NCI-H748 (cell line): Measurements from ENCODE around the gene CAPN9.

Source experiments
- DNase-seq: peaks from one replicate; lab custom pipeline; 2025; ENCODE audit not compliant: unreplicated experiment; lab: John Stamatoyannopoulos, UW

CAPN9 gene

DNA sequence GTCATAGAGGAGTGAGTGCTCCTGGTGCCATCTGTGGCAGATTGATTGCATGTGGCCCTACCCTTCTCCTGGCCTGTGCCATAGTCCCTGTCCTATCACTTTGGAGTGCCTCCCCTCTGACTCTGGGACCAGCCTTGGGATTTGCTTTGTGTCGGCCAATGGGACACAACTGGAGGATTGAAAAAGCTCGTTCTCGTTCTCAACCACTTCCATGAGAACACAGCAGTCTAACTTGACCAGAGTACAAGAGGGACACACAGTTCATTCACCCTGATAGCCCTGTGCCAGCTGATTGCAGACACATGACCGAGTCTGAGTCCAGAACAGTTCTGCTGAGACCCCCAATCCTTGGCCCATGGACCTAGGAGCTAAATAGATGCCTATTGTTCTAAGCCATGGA lies 73.4 kb downstream of the CAPN9 start:
- no peak for DNase-seq

- no peak for DNase-seq
These were observed 74.2 kb downstream of the CAPN9 start for GRCh38 chr1:230821346-230821745.

- DNase-seq, result no peak
These were observed 74.9 kb downstream of the CAPN9 start for GRCh38 chr1:230822092-230822581.

- DNase-seq, result no peak
These were observed 76.2 kb downstream of the CAPN9 start for GRCh38 chr1:230823426-230823825.

GRCh38 chr1:230823931-230824381 lies 76.8 kb downstream of the CAPN9 start:
- DNase-seq, result no peak

GRCh38 chr1:230824551-230824918 lies 77.3 kb downstream of the CAPN9 start:
- no peak for DNase-seq

DNA sequence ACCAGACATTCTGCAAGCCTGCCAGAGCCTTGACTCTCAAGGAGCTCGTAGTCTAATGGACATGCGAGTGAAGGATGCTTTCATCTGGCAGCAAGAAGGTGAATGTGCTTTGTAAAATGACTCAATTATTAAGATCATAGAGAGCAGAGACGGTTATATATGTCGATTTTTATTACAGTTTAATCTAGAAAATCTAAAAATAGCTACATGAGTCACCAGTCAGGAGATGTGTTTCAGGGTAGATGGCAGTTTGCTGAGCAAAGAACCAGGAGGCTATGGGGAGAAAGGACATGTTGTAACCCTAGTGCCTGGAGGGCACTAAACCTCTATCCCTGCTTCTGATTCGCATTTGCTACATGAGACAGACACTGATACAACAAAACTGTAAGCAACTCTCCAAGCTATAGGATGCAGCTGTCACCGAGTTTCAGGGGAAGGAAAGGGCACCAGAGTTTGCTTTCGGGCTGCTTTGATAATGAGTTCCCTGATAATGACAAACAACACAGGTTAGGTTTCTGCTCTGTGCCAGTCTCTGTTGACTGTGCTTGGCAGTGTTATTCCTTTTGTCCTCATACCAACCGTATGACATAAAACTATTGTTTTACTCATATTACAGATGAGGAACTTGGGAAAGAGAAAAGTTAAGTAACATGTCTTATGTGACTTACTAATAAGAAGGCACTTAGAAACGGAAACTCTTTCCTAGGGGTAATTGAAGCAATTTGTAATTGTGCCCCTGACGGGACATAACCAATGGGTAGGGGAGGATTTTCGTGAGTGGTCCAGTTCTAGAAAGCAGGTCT lies 77.9 kb downstream of the CAPN9 start:
- DNase-seq, result no peak

GRCh38 chr1:230825761-230826160 lies 78.6 kb downstream of the CAPN9 start:
- no peak for DNase-seq

GRCh38 chr1:230826166-230826875 lies 79.1 kb downstream of the CAPN9 start:
- DNase-seq, result no peak

DNA sequence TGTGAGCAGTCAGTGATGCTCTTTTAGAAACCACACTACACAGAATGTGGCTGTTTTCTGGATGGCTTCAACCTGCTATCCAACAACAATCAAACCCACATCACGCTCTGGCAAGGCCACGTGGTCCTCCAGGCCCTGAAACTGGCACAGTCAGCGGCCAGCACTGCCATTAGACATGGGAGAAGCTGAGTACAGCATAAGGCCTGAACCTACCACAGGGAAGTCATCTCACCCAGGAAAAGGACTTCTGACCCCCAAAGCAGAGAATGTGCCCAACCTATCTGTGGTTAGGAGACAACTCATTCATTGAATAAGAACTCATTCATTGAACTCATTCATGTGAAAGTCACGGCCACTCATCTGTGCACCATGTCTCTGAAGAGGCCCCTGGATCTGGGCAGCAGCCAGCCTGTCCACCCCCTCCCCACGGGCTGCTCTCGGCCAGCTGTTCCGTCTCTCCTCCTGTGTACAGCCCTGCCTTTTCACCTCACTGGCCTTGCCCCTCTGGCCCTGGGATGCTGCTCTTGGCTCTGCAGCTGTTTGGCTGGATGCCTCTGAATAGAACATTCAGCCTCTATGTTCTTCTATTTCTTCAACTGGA lies 80.0 kb downstream of the CAPN9 start:
- DNase-seq, result no peak

DNA sequence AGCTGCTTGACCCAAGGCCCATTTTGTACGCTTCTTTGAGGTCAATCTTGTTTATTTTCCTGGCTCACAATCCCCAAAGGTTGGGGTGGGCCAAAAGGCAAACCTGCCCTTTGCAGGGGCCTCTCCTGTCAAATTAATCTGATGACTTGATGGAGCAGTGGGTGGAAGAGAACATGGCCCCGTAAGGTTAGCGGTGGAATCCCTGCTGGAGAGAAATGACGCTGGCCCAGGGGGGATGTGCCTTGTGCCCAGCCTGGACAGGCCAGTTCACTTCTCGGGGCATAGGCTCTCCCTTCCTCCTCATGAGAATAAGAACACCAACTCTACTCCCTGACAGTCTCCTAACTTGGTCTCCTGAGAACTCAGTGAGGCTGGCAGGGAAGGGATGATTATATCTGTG lies 80.6 kb downstream of the CAPN9 start:
- no peak for DNase-seq

- DNase-seq, result no peak
These were observed 81.2 kb downstream of the CAPN9 start for GRCh38 chr1:230828421-230828820.

DNA sequence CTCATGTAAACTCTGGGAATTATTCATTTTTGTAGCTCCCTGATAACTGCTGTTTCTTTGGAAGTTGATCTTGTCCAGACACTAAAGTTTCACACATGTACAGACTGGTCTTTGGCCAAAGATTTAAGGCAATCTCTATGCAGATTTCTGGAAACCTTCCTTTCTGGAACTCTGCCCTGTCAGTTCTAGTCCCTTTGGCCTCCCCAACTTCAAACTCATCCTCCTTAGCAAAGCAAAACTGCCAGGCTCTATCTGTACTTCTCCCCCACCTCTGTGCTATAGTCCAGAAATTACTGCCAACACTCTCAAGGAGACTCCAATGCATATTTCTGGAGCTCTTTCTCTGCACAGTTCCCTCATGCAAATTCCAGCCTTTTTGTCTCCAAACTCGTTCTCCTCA lies 84.6 kb downstream of the CAPN9 start:
- no peak for DNase-seq

- DNase-seq, result no peak
These were observed 85.3 kb downstream of the CAPN9 start for GRCh38 chr1:230832476-230832875.

DNA sequence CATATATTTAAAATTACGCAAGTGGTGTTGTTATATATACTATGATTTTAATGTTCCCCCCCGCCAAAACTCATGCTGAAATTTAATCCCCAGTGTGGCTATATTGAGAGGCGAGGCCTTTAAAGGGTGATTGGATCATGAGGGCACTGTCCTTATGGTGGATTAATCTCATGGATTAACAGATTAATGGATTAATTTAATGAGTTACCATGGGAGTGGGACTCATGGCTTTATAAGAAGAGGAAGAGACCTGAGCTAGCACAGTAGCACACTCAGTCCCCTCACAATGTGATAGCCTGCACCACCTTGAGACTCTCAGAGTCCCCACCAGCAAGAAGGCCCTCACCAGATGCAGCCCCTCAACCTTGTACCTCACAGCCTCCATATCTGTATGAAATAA lies 86.3 kb downstream of the CAPN9 start:
- no peak for DNase-seq

- DNase-seq, result no peak
These were observed 87.1 kb downstream of the CAPN9 start for GRCh38 chr1:230834292-230834691.

DNA sequence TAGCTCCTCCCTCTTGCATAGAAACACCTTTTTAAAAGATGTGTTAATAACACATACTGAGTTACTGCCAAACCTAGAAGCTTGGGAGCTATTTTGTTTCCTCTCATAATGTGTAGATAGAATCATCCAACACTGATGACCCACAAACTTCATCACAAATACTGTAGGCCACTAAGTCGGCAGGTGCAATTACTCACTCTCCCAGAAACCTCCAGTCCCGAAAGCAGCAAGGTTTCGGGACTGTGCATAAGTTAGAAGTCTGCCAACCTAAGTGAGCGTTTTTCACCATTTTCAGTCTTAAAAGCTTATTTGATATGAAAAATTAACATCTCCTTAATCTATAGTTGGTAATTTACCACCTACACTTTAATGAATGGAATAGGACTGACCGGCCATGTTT lies 89.2 kb downstream of the CAPN9 start:
- DNase-seq, result no peak

DNA sequence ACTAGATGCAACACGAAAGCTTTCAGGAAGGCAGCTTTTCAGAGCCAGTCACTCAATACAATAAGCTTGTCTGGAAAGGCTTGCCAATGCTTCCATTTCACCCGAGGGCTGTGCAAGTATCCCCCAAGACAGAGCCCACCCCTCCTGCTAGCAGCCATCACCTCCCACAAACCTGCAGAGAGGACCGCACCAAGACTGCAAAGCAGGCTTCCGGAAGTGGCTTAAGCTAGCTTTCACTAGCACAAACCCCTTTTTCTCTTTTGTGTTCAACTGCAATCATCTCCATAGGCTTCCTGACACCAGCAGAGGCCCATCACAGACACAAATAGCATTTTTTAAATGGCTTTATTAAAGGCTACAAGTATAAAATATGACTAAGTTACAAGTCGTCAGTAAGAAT lies 89.6 kb downstream of the CAPN9 start:
- no peak for DNase-seq

- DNase-seq, result no peak
These were observed 92.0 kb downstream of the CAPN9 start for GRCh38 chr1:230839173-230839572.

GRCh38 chr1:230842801-230843200 lies 95.6 kb downstream of the CAPN9 start:
- DNase-seq, result no peak

- DNase-seq, result no peak
These were observed 96.5 kb downstream of the CAPN9 start for GRCh38 chr1:230843503-230844309.
